HPDE6-E6E7 (cell line): ENCODE results near the gene FOXO3.
"Not testable (repeated sequence)": the region's sequence is repeated elsewhere in the genome, so short reads cannot be mapped to it uniquely, and the experiment has no call there.

Experiments used
- DNase-seq: peaks from one replicate; pipeline ENCODE4 v3.0.0; 2011; ENCODE audit warnings: missing footprints; ENCODE audit errors: extremely low spot score

FOXO3 gene

GRCh38 chr6:108560463-108561308, at the start of gene FOXO3:
TSS of gene FOXO3 (plus strand) at chr6:108560917. CDS start at chr6:108561209, 292 bp downstream.
- peak; percentile 71 for DNase-seq

- no peak for DNase-seq
Measured at GRCh38 chr6:108518714-108519576, 41.8 kb upstream of the FOXO3 start.

GRCh38 chr6:108521616-108522107, 39.1 kb upstream of the FOXO3 start:
- no peak for DNase-seq

GRCh38 chr6:108523697-108524096, 37.0 kb upstream of the FOXO3 start:
- DNase-seq: no peak

- DNase-seq: no peak
Measured at GRCh38 chr6:108524528-108525248, 36.0 kb upstream of the FOXO3 start.

GRCh38 chr6:108526739-108527174, 34.0 kb upstream of the FOXO3 start:
- DNase-seq: no peak

GRCh38 chr6:108528878-108529277, 31.8 kb upstream of the FOXO3 start:
- no peak for DNase-seq

- DNase-seq: no peak
Measured at GRCh38 chr6:108531332-108531731, 29.4 kb upstream of the FOXO3 start.

- DNase-seq: no peak
Measured at GRCh38 chr6:108535114-108535742, 25.5 kb upstream of the FOXO3 start.

- DNase-seq: not testable (repeated sequence)
Measured at GRCh38 chr6:108535920-108536535, 24.7 kb upstream of the FOXO3 start.

GRCh38 chr6:108541843-108542759, 18.6 kb upstream of the FOXO3 start:
- no peak for DNase-seq

GRCh38 chr6:108543175-108543940, 17.4 kb upstream of the FOXO3 start:
- no peak for DNase-seq

- DNase-seq: no peak
Measured at GRCh38 chr6:108544606-108545005, 16.1 kb upstream of the FOXO3 start.

- no peak for DNase-seq
Measured at GRCh38 chr6:108546079-108547049, 14.4 kb upstream of the FOXO3 start.

GRCh38 chr6:108549241-108549640, 11.5 kb upstream of the FOXO3 start:
- DNase-seq: no peak

GRCh38 chr6:108549741-108550140, 11.0 kb upstream of the FOXO3 start:
- DNase-seq: no peak

- no peak for DNase-seq
Measured at GRCh38 chr6:108550256-108550655, 10.5 kb upstream of the FOXO3 start.
